ENCODE results near the gene EFCAB14. TPM values are rescaled to one million over a fixed set of nuclear protein-coding genes. Genes with fewer than 3 reads are reported as not detected.
"Not testable (repeated sequence)": the region's sequence is repeated elsewhere in the genome, so short reads cannot be mapped to it uniquely, and the experiment has no call there.

The EFCAB14 gene
- total RNA-seq, 1 experiment from 2014 or later, result 63.2 TPM

DNA sequence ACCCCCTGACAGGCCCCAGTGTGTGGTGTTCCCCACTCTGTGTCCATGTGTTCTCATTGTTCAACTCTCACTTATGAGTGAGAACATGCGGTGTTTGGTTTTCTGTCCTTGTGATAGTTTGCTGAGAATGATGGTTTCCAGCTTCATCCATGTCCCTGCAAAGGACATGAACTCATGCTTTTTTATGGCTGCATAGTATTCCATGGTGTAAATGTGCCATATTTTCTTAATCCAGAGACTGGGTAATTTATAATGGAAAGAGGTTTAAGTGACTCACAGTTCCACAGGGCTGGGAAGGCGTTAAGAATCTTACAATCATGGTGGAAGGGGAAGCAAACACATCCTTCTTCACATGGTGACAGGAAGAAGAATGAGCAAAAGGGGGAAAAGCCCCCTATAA is 64.2 kb downstream of the EFCAB14 start:
- not testable (repeated sequence) for DNase-seq (ENCODE audit: low spot score)

DNA sequence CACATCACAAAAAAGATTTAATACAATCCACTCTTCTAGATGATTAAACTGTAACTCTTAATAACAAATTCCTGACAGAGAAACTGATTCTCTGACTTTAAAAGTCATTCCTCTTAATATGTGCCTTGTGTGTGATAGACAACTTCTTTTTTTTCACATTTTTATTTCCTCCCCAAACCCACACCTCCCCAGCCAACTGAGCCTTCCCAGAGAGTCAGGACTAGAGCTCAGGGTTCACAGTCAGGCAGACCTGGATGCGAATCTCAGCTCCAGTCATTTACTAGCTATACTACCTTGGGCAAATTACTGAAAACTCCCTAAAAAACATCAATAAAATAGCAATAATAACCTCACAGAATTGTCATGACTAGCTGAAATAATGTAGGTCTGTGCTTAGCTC is 64.9 kb downstream of the EFCAB14 start:
- no peak for DNase-seq (ENCODE audit: low spot score)

GRCh38 chr1:46653405-46653958 is 65.4 kb downstream of the EFCAB14 start:
- no peak for DNase-seq (ENCODE audit: low spot score)

DNA sequence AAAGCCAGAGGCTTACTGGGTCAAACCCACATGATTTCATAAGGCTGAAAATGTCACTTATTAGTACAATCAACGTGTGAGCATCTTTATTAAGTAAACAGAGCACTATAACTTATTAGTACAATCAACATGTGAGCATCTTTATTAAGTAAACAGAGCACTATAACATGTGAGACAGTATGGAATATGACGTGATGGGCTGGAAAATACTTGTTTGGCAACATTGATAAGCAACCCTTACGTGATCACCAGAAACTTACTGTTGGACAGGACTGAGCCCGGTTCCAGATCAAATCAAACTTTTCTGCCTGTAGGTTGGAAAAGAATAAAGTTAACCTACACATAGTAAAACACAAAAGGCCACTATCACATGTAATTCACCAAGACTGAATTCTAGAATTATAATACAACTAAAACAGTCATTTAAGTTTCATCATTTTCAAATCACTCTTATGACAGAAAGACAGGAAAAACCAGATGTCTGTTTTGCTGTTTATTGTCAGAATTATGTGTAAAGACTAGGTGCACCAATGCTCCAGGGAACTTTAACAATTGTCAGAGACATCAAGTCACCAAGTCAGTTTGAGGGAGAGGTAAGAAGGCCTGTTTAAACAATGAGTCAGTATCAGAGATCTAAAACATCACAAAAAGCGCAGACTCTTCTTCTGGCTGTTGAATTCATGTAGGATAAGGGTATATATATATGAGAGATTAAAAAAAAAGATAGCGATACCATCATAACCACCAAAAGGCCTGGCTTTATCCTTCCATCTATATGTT is 66.4 kb downstream of the EFCAB14 start:
- DNase-seq (ENCODE audit: low spot score), result no peak

DNA sequence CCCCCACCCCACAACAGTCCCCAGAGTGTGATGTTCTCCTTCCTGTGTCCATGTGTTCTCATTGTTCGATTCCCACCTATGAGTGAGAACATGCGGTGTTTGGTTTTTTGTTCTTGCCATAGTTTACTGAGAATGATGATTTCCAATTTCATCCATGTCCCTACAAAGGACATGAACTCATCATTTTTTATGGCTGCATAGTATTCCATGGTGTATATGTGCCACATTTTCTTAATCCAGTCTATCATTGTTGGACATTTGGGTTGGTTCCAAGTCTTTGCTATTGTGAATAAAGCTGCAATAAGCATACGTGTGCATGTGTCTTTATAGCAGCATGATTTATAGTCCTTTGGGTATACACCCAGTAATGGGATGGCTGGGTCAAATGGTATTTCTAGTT is 67.8 kb downstream of the EFCAB14 start:
- not testable (repeated sequence) for DNase-seq (ENCODE audit: low spot score)

DNA sequence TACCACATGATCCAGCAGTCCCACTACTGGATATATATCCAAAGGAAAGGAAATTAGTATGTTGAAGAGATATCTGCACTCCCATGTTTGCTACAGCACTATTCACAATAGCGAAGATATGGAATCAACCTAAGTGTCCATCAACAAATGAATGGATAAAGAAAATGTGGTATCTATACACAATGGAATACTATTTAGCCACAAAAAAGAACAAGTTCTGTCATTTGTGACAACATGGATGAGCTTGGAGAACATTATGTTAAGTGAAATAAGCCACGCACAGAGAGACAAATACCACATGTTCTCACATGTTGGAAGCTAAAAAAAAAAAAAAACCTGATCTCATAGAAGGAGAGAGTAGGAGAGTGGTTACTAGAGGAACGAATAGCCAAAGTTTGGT is 68.4 kb downstream of the EFCAB14 start:
- no peak for DNase-seq (ENCODE audit: low spot score)

DNA sequence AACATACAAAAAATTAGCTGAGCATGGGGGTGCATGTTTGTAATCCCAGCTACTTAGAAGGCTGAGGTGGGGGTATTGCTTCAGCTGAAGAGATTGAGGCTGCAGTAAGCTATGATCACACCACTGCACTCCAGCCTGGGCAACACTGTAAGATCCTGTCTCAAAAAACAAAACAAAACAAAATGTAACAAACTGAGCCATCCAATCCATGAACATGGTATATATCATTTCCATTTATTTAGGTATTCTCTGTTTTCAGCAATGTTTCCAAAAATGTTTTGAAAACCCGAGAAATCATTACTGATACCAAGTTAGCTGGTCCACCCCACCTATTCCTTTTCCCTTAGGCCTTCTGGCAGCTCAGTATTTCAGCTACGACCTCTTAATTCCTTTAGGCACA is 69.2 kb downstream of the EFCAB14 start:
- no peak for DNase-seq (ENCODE audit: low spot score)

GRCh38 chr1:46647611-46648010 is 71.3 kb downstream of the EFCAB14 start:
- no peak for DNase-seq (ENCODE audit: low spot score)

DNA sequence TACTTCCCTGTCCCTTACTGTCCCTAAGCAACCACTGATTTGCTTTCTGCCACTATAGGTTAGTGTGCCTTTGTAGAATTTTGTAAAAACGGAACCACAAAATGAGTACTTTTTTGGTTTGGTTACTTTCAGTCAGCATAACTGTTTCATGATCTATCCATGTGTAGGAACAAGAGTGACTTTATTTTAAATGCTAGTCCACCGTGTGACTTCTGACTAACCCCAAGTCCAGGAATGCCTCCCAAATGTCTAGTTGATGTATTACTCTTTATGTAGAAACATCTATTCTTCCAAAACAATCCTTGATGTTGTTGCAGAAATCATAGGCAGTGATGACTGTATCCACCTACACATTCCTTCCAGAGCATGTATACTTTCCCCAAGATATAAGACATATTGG is 72.1 kb downstream of the EFCAB14 start:
- no peak for DNase-seq (ENCODE audit: low spot score)

DNA sequence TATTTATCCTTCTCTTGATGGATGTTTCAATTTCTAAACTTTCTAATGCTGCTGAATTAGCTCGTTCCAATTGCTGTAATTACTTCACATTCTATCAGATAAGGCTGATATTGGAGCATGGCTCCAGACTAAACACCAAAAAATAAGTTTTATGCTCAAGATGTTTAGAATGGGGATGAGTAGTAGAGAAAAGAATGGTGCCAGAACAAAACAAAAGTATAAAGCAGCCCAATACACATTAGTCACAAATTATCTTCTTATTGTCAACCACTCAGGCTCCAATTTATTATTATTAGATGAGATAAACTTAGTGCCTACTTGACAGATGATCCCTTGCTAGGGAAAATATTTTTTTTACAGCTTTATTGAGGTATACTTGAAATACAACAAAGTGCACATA is 72.6 kb downstream of the EFCAB14 start:
- no peak for DNase-seq (ENCODE audit: low spot score)

GRCh38 chr1:46645815-46646214 is 73.1 kb downstream of the EFCAB14 start:
- DNase-seq (ENCODE audit: low spot score), result no peak

GRCh38 chr1:46643368-46643775 is 75.5 kb downstream of the EFCAB14 start:
- peak; percentile 91 for DNase-seq (ENCODE audit: low spot score)

DNA sequence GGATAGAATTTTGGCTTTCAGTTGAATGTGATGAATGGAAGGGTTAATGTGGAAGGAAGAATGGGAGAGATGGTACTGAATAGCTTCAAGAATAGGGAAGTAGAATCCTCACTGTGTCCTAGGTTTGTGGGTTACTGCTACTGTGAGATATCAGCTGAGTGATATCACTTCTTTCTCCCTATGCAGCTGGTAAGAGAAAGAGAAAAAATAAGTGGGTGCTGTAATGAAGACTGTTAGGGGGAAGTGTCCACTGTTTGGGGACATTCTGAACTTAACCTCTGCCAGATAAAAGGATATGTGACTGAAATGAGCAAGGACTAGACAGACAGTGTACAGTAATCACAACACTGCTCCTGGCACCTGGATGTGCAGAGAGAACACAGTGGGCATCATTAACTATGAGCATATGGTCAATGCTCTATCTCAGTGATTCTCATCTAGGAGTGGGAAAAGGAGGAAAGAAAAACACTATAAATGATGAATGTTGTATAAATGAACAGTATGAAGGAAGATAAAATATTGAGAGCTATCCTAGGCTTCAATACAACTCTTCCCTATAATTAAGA is 76.7 kb downstream of the EFCAB14 start:
- DNase-seq (ENCODE audit: low spot score), result no peak

GRCh38 chr1:46639547-46639946 is 79.4 kb downstream of the EFCAB14 start:
- no peak for DNase-seq (ENCODE audit: low spot score)

- DNase-seq (ENCODE audit: low spot score), result no peak
Observed at GRCh38 chr1:46638921-46639320, 80.0 kb downstream of the EFCAB14 start.

DNA sequence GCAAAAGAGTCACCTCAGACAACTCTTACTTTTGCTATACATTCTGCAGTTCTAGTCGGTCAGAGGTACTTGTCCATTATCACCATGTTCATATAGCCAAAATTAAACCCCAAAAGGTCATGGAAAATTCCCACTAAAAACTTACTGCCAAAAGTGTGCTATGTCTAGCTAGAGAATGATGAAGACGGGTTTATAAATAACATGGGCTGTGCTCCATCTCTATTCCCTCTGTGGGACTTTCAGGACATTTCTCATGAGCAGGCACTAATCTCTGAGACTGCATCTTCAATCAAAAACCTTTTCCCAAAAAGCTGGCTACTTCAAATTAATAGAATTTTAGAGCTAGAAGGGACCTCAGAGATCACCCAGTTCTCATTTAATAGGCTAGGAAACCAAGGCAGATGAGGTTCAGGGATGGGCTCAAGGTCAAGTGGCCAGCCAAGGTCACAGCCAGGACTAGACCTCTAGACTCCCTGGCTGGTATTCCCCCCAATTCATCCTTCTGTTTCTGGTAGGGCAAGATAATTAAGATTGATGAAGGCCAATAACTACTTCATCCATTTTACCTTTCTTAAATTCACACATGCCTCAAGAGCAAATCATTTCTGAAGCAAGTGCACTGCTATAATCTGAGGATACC is 81.3 kb downstream of the EFCAB14 start:
- no peak for DNase-seq (ENCODE audit: low spot score)

DNA sequence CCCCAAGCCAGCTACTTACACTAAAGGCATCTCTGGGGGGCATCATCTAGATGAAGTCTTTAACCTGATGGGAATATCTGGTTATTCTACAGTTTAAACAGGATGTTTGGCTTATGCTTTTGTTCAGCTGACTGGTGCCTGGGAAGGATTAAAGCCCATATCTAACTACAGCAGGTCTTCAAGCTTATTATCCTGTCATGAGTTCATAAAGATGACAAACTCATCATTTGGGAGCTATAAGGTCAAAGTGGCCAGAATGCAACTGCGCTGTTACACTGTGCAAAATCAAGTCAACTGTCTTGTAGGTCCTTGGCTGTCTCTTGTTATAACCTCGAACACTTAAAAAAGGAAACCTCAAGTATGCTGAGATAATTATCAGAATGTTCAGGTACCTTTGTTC is 83.7 kb downstream of the EFCAB14 start:
- DNase-seq (ENCODE audit: low spot score), result no peak

DNA sequence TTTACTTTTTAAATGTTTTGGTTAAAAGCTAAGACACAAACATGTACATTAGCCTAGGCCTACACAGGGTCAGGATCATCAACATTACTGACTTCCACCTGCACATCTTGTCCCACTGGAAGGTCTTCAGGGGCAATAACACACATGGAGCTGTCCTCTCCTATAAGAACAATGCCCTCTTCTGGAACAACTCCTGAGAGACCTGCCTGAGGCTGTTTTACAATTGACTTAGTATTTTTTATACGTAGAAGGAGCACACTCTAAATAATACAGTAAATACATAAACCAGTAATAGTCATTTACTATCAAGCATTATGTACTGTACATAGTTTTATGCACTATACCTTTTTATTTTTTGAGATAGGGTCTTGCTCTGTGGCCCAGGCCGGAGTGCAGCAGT is 88.2 kb downstream of the EFCAB14 start:
- no peak for DNase-seq (ENCODE audit: low spot score)

Other genes with a start within 250 kb of the EFCAB14 start
- gene DMBX1, start 229.3 kb downstream of the EFCAB14 start, total RNA-seq (2014; rRNA removed; shearing (Covaris generic)), result 0.89 and 1.3 TPM in 2 replicates
- gene KNCN, start 167.5 kb downstream of the EFCAB14 start, total RNA-seq (2014; rRNA removed; shearing (Covaris generic)), result not detected in 2 replicates
- gene MKNK1, start 114.8 kb downstream of the EFCAB14 start, total RNA-seq (2014; rRNA removed; shearing (Covaris generic)), result 26.7 and 32.3 TPM in 2 replicates
- 5.8 and 7.9 TPM in 2 replicates for gene MOB3C, start 102.3 kb downstream of the EFCAB14 start, total RNA-seq (2014; rRNA removed; shearing (Covaris generic))
- gene ATPAF1, start 50.8 kb downstream of the EFCAB14 start, total RNA-seq (2014; rRNA removed; shearing (Covaris generic)), result 106 and 123 TPM in 2 replicates
- gene TEX38, start 47.3 kb downstream of the EFCAB14 start, total RNA-seq (2014; rRNA removed; shearing (Covaris generic)), result not detected in 2 replicates
- gene CYP4B1, start 79.9 kb upstream of the EFCAB14 start, total RNA-seq (2014; rRNA removed; shearing (Covaris generic)), result not detected in 2 replicates
- not detected in 2 replicates for gene CYP4A11, start 222.4 kb upstream of the EFCAB14 start, total RNA-seq (2014; rRNA removed; shearing (Covaris generic))